Omental fat pad (tissue), 4 donors: ENCODE measurements around the gene EIF4E3. TPM values are rescaled to one million over a fixed set of nuclear protein-coding genes. Genes with fewer than 3 reads are reported as not detected.

Experiments used
- ATAC-seq: fragments of 150-250 bp; one replicate; pipeline ENCODE4 v1.9.1; 2016; ENCODE audit warnings: mild to moderate bottlenecking, moderate library complexity; ENCODE audit not compliant: low FRiP score
- DNase-seq: peaks from one replicate; pipeline ENCODE4 v3.0.0-alpha.2; 2019; ENCODE audit warnings: low spot score
- total RNA-seq, 4 donors: library from RNA; depleted of rRNA; stranded (reverse); fragments of >200 nt; gene quantifications; one replicate each; pipeline ENCODE4 v1.1.0, GENCODE V29; 2016
- TF ChIP-seq, protein P1 (sequence below), 3 donors: fragments of 450-650 bp; IDR thresholded peaks; one replicate each; pipeline ENCODE4 v1.5.1; 2016 to 2017; ENCODE audit warnings: antibody characterized with exemption in 3 of 3, mild to moderate bottlenecking in 3 of 3, moderate library complexity in 2 of 3

The EIF4E3 gene
- total RNA-seq, 4 donors from 2014 or later, result 20.3 to 31.7 (median 26.3) TPM

DNA sequence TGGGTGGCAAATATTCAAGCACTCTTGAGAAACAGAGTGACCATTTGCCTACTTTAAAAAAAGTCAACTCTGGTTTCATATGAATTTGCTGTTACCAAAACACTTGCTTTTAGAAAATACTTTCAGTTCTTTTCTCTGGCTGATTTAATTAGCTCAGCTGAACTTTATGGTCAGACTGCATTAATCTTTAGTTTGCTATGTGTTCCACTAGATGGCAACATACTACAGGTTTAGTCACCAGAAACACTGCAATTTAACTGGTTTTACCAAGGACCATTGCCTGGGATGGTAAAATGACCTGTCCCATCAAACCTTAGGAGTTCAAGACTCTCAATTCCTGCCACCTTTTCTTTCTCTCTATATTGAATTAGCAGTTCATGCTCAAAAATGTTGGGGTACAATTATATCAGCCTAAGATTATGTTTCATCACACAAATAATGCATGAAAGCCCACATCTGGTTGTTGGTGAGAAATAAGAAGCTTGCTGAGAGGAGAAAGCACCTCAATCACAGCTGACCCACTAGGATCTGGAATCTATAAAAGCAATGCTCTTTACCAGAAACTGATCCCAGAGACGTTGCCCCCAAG lies 14.2 kb downstream of the EIF4E3 start:
- TF ChIP-seq, protein P1, sequence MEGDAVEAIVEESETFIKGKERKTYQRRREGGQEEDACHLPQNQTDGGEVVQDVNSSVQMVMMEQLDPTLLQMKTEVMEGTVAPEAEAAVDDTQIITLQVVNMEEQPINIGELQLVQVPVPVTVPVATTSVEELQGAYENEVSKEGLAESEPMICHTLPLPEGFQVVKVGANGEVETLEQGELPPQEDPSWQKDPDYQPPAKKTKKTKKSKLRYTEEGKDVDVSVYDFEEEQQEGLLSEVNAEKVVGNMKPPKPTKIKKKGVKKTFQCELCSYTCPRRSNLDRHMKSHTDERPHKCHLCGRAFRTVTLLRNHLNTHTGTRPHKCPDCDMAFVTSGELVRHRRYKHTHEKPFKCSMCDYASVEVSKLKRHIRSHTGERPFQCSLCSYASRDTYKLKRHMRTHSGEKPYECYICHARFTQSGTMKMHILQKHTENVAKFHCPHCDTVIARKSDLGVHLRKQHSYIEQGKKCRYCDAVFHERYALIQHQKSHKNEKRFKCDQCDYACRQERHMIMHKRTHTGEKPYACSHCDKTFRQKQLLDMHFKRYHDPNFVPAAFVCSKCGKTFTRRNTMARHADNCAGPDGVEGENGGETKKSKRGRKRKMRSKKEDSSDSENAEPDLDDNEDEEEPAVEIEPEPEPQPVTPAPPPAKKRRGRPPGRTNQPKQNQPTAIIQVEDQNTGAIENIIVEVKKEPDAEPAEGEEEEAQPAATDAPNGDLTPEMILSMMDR (IDR thresholded peaks at IDR 0.05), result no peak
- DNase-seq, result no peak
- ATAC-seq, result peak; percentile 66

DNA sequence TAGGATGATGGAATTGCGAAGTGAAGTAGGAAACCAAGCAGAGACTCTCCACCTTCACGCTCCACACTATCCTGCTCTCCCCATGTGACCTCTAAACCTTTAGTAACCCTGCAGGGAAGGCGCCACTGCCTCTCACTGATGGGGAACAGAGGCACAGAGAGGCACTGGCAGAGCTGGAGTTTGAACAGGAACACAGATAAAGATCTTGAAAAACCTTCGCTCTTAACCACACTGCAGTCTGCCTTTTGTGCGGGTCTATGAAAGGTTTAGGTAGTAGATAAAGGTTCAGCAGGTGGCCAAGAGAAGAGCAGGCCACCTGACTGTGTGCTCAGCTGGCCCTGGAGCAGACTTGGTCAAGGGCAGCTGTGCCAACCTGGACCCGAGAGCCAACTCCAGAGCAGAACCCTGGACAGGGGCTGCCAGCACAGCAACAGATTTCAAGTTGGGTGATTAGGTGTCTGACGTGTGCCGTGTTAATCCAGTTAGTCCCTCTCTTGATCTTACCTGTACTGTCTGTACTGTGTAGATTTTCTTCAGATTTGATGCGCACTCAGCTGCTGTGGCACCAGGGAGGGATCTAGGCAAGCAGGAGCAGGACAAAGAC lies 15.2 kb downstream of the EIF4E3 start:
- TF ChIP-seq, protein P1 (IDR thresholded peaks at IDR 0.05), result no peak
- DNase-seq (no peak), ATAC-seq (no peak)

DNA sequence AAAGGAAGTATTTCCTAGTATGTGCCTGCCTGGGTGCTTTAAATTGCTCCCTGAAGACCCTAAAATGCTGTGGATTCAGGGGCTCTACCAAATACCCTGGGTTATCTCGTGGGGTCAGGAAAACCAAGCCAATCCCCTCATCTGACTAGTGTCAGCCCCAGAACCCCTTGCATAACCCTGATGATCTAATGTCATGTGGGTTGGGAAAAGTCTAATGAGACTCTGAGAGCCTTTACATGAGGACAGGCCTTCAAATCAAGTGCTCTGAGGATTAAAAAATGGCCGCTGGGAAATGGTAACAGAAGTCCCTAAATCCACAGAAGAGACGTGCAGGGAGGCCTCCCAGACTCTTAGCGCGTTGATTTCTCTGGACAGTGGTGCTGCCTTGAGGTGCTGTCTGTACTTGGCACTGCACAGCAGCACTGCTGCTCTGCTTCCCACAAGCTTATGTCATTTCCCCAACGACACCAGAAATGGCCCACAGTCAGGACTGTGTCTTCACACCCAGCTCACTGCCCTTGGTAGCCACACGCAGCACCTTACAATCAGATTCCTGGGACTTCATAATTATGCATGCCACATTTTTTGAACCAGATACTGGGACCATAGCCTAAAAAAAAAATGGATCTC lies 16.6 kb downstream of the EIF4E3 start:
- ATAC-seq, result no peak
- DNase-seq, result no peak
- TF ChIP-seq, protein P1 (IDR thresholded peaks at IDR 0.05), result no peak

- no peak for DNase-seq
- TF ChIP-seq, protein P1 (IDR thresholded peaks at IDR 0.05), result no peak
- no peak for ATAC-seq
These were observed 17.6 kb downstream of the EIF4E3 start for GRCh38 chr3:71707595-71707994.

GRCh38 chr3:71705681-71706080 lies 19.5 kb downstream of the EIF4E3 start:
- TF ChIP-seq, protein P1 (IDR thresholded peaks at IDR 0.05), result no peak
- DNase-seq (no peak), ATAC-seq (no peak)

DNA sequence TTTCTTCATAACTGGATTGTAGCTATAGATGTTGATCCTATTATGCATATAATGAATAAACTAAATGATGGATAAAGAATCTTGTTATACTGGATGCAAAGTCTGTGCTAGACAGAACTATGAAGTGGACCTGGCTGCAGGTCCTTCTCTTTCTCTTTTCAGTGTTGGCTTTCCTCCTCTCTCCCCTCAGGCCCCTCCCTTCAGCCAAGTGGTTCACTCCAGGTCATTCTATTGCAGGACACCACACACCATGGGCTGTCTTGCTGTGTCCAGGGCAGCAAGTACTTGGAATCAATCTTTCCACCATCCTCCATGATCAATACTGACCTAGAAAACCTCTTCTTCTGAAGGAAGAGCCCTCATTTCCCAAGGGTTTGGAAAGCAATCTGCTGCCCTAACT lies 20.3 kb downstream of the EIF4E3 start:
- no peak for DNase-seq
- no peak for ATAC-seq
- TF ChIP-seq, protein P1 (IDR thresholded peaks at IDR 0.05), result no peak

DNA sequence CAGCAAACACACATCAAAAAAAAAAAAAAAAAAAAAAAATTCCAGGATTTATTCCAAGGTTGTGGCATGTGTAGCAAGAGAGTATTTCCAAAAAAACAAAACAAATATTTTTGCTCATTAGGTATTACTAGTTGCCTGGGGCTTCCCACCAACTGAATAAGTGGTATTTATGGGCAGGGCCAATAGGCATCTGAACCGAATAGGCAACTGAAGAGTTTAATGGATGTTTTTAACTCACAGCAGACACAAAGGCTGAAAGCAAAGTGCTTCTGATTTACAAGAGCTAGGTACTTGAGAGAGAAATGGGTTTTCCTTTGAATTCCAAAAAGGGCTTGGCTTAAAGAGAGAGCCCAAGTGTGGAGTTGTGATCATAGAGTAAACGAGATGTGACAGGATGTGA lies 21.4 kb downstream of the EIF4E3 start:
- TF ChIP-seq, protein P1 (IDR thresholded peaks at IDR 0.05), result no peak
- no peak for DNase-seq
- no peak for ATAC-seq
